Prostate gland (tissue), 2 donors: ENCODE measurements around the gene CDH26. TPM values are rescaled to one million over a fixed set of nuclear protein-coding genes. Genes with fewer than 3 reads are reported as not detected.

Source experiments
- DNase-seq: peaks from one replicate; pipeline ENCODE4 v3.0.0-alpha.2; 2019; ENCODE audit warnings: low spot score
- H3K27ac ChIP-seq, 2 donors: fragments of 200-600 bp; sonication (generic); 2 replicates each; pipeline ENCODE4 v1.5.1; 2017 to 2019
- H3K27me3 ChIP-seq: fragments of 200-600 bp; sonication (generic); replicated peaks from 2 replicates; pipeline ENCODE4 v1.5.1; 2019; ENCODE audit not compliant: insufficient read depth
- H3K36me3 ChIP-seq, 2 donors: fragments of 200-600 bp; sonication (generic); 1 replicate in 1 of 2; 2 replicates in 1 of 2; pipeline versions ENCODE4 v1.5.1 to v1.8.1; 2017 to 2019
- H3K4me1 ChIP-seq: fragments of 200-600 bp; sonication (generic); replicated peaks from 2 replicates; pipeline ENCODE4 v1.5.1; 2019
- H3K4me3 ChIP-seq, 2 donors: fragments of 200-600 bp; sonication (generic); 2 replicates each; pipeline ENCODE4 v1.5.1; 2017 to 2019
- H3K9me3 ChIP-seq: fragments of 200-600 bp; sonication (generic); 2 replicates; pipeline ENCODE4 v1.5.1; 2017
- CTCF ChIP-seq, 4 experiments: fragments of 200-600 bp in 2 of 4; fragments of 450-650 bp in 2 of 4; sonication (generic) in 2 of 4; IDR thresholded peaks; 1 replicate in 3 of 4; 2 replicates in 1 of 4; pipeline ENCODE4 v1.5.1; 2016 to 2019; ENCODE audit warnings: antibody characterized with exemption in 4 of 4, mild to moderate bottlenecking in 2 of 4, moderate library complexity in 2 of 4
- POLR2A ChIP-seq: fragments of 450-650 bp; IDR thresholded peaks from one replicate; pipeline ENCODE4 v1.6.1; 2016; ENCODE audit warnings: antibody characterized with exemption, mild to moderate bottlenecking
- POLR2AphosphoS5 ChIP-seq: sonication (generic); formaldehyde crosslinking; IDR thresholded peaks from one replicate; pipeline ENCODE4 v1.6.1; 2017; ENCODE audit warnings: antibody characterized with exemption
- WGBS: methylation state at CpG from one replicate; pipeline ENCODE4 v1.1.5; 2018; 5-methylcytosine and 5-hydroxymethylcytosine counted together
- intact Hi-C: fragments of 100-400 bp; cut with DNase I; formaldehyde crosslinking; loops from one replicate; pipeline ENCODE4 v1.14.2; 2022
- total RNA-seq, 2 donors: library from RNA; depleted of rRNA; stranded (reverse); fragments of >200 nt; gene quantifications; one replicate each; pipeline ENCODE4 v1.1.0, GENCODE V29; 2016

The CDH26 gene
- total RNA-seq, 2 donors from 2014 or later = 11.0 to 30.6 TPM

GRCh38 chr20:60063048-60063451 is 104.8 kb downstream of the CDH26 start:
- no peak for DNase-seq
- Histone ChIP-seq H3K4me3 (no peak overlapping the region), H3K9me3 (no peaks in the 10 kb centered on the region), H3K27me3 (no peaks in the 10 kb centered on the region), H3K27ac (peak overlapping the region in 1 of 2 donors; percentile 5), H3K4me1 (no peaks in the 10 kb centered on the region), H3K36me3 (no peaks in the 10 kb centered on the region)
- WGBS = 56% methylated on average over 4 of the region's 4 CpGs
- TF ChIP-seq POLR2AphosphoS5 (no peak), POLR2A (no peak), CTCF (IDR thresholded peaks at IDR 0.05) (no peak)
- intact Hi-C loops = no loop called here

GRCh38 chr20:60063739-60064380 is 105.6 kb downstream of the CDH26 start:
- Histone ChIP-seq H3K27me3 (no peaks in the 10 kb centered on the region), H3K4me1 (no peaks in the 10 kb centered on the region), H3K9me3 (no peaks in the 10 kb centered on the region), H3K4me3 (no peak overlapping the region), H3K36me3 (no peaks in the 10 kb centered on the region), H3K27ac (no peak overlapping the region)
- intact Hi-C loops = no loop called here
- 70% methylated on average over 3 of the region's 3 CpGs for WGBS
- TF ChIP-seq POLR2A = no peak
- TF ChIP-seq CTCF (IDR thresholded peaks at IDR 0.05) = no peak
- TF ChIP-seq POLR2AphosphoS5 = no peak
- DNase-seq = no peak

Other genes with a start within 250 kb of the CDH26 start
- gene SYCP2, start 24.8 kb upstream of the CDH26 start, total RNA-seq = 10 to 100 TPM in 1 of 2 donors, 1 to 10 TPM in 1; 4.8 to 10.6 TPM
- gene PPP1R3D, start 18.1 kb upstream of the CDH26 start, total RNA-seq = 10 to 100 TPM; 16.0 to 16.6 TPM
- gene FAM217B, start 18.0 kb upstream of the CDH26 start, total RNA-seq = 10 to 100 TPM; 13.7 to 18.2 TPM